Sigmoid colon (tissue), 7 donors: ENCODE data around the gene NCOA6. TPM values are rescaled to one million over a fixed set of nuclear protein-coding genes. Genes with fewer than 3 reads are reported as not detected.

Experiments used
- DNase-seq: peaks from one replicate; pipeline ENCODE4 v3.0.0-alpha.2; 2019
- H3K27ac ChIP-seq, 4 donors: fragments of 200-600 bp; sonication (generic); one replicate each; pipeline ENCODE4 v1.5.1; 2016 to 2019; ENCODE audit warnings: mild to moderate bottlenecking in 1 of 4
- H3K27me3 ChIP-seq, 3 donors: fragments of 200-600 bp; sonication (generic); one replicate each; pipeline ENCODE4 v1.5.1; 2019; ENCODE audit warnings: mild to moderate bottlenecking in 1 of 3
- H3K36me3 ChIP-seq, 4 donors: fragments of 200-600 bp; sonication (generic); one replicate each; pipeline ENCODE4 v1.5.1; 2016 to 2019
- H3K4me1 ChIP-seq, 4 donors: fragments of 200-600 bp; sonication (generic); one replicate each; pipeline ENCODE4 v1.5.1; 2017 to 2019
- H3K4me3 ChIP-seq, 4 donors: fragments of 200-600 bp; sonication (generic); one replicate each; pipeline ENCODE4 v1.5.1; 2017 to 2019; ENCODE audit warnings: mild to moderate bottlenecking in 2 of 4, moderate library complexity in 1 of 4
- H3K9me3 ChIP-seq, 4 donors: fragments of 200-600 bp in 3 of 4; sonication (generic) in 3 of 4; one replicate each; pipeline versions ENCODE4 v1.5.1 to v1.6.1; 2013 to 2019
- EP300 ChIP-seq, 4 donors: sonication (generic); formaldehyde crosslinking; IDR thresholded peaks; one replicate each; pipeline ENCODE4 v1.6.1; 2017; ENCODE audit warnings: antibody characterized with exemption in 4 of 4
- POLR2A ChIP-seq, 2 donors: fragments of 450-650 bp; IDR thresholded peaks; one replicate each; pipeline ENCODE4 v1.6.1; 2016; ENCODE audit warnings: antibody characterized with exemption in 2 of 2, mild to moderate bottlenecking in 2 of 2, moderate library complexity in 2 of 2
- POLR2AphosphoS5 ChIP-seq, 4 donors: sonication (generic); formaldehyde crosslinking; IDR thresholded peaks; one replicate each; pipeline ENCODE4 v1.6.1; 2017; ENCODE audit warnings: antibody characterized with exemption in 4 of 4
- WGBS, 2 donors: extraction: QIAGEN DNeasy Blood & Tissue Kit; methylation state at CpG; one replicate each; pipeline ENCODE4 v1.1.7; 2013; 5-methylcytosine and 5-hydroxymethylcytosine counted together
- intact Hi-C: fragments of 100-400 bp; cut with DNase I; formaldehyde crosslinking; loops from one replicate; pipeline ENCODE4 v1.15.1; 2023
- polyA plus RNA-seq, 3 donors: library from polyadenylated mRNA; stranded (reverse); fragments of 200-250 nt; gene quantifications; one replicate each; pipeline ENCODE4 v1.2.3, GENCODE V29; 2013
- total RNA-seq, 4 donors: library from RNA; depleted of rRNA; stranded (reverse); fragments of >200 nt; gene quantifications; one replicate each; pipeline ENCODE4 v1.1.0, GENCODE V29; 2016
- TF ChIP-seq, protein P1 (sequence below), 4 experiments: fragments of 450-650 bp in 3 of 4; fragments of 200-600 bp in 1 of 4; IDR thresholded peaks; one replicate each; pipeline ENCODE4 v1.5.1; 2016 to 2019; ENCODE audit warnings: antibody characterized with exemption in 4 of 4, mild to moderate bottlenecking in 3 of 4, moderate library complexity in 2 of 4
- donor health status: healthy with polysubstance abuse.
- donor health status: Bipolar disorder and iron deficiency.
- donor health status: healthy.

The NCOA6 gene
- total and polyA plus RNA-seq, 7 donors: 16.9 to 24.9 (median 21.8) TPM

DNA sequence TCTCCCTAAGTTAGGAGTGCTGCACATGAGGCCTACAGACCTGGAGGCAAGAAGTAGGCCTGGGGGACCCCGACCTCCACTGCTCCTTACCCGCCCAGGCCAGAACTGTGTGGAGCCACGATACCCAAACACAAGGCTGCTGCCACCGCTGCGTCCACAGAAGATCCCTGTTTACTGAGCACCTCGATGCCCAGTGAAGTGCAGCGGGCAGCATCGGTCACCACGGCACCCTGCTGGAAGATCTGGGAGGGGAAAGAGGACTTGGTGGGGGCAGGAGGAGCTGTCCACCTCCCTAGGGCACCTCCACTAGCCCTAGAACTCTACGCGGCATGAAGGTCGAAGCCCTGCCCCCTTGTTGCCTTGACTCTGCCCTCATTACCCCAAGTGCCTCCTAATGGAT lies 37.3 kb upstream of the NCOA6 start:
- Histone ChIP-seq H3K4me1 (peaks cover 0 to 7% (median 0%) of the 10 kb centered on the region in 4 donors), H3K27ac (no peak overlapping the region), H3K4me3 (no peak overlapping the region), H3K9me3 (no peaks in the 10 kb centered on the region), H3K36me3 (peaks cover 0 to 50% (median 6%) of the 10 kb centered on the region in 4 donors), H3K27me3 (no peaks in the 10 kb centered on the region)
- TF ChIP-seq POLR2AphosphoS5 (IDR thresholded peaks at IDR 0.05) (no peak), EP300 (IDR thresholded peaks at IDR 0.05) (no peak), POLR2A (IDR thresholded peaks at IDR 0.05) (no peak)
- TF ChIP-seq, protein P1, sequence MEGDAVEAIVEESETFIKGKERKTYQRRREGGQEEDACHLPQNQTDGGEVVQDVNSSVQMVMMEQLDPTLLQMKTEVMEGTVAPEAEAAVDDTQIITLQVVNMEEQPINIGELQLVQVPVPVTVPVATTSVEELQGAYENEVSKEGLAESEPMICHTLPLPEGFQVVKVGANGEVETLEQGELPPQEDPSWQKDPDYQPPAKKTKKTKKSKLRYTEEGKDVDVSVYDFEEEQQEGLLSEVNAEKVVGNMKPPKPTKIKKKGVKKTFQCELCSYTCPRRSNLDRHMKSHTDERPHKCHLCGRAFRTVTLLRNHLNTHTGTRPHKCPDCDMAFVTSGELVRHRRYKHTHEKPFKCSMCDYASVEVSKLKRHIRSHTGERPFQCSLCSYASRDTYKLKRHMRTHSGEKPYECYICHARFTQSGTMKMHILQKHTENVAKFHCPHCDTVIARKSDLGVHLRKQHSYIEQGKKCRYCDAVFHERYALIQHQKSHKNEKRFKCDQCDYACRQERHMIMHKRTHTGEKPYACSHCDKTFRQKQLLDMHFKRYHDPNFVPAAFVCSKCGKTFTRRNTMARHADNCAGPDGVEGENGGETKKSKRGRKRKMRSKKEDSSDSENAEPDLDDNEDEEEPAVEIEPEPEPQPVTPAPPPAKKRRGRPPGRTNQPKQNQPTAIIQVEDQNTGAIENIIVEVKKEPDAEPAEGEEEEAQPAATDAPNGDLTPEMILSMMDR (IDR thresholded peaks at IDR 0.05): no peak
- intact Hi-C loops: no loop called here
- 94 to 95% methylated on average over 12 of the region's 12 CpGs for WGBS, 2 donors
- no peak for DNase-seq

DNA sequence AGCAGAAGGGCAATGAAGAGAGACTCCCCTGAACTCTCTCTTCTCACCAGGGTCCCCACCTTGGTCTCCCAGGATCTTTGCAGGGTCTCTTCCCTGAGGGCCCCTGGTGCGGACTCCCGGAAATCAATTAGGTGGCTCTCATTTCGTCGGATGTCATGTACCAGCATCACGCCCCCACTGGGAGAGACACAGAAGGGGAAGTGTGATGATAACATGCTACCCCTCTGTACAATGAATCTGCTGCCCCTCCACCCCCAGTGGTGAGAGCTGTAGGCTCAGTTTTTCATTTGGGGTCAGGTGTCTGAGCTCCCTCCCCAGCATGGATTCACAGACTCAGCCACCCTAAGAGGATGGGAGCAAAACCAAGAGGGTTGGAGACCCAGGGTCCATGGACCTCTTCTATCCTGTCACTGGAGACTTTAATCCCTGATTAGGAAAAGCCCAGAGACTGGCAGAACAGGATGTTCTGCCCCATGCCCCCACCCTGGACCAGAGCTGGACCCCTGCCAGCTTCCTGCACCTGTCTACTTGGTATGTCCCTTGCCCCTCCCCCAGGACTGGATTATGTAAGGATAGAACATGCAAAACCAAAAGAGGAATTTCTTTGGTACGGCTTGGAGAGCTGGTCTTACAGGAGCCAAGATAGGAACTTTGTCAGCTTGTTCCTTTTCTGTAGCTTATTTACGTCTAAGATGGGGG lies 36.1 kb upstream of the NCOA6 start:
- intact Hi-C loops: no loop called here
- Histone ChIP-seq H3K27me3 (no peaks in the 10 kb centered on the region), H3K4me1 (peaks cover 0 to 7% (median 0%) of the 10 kb centered on the region in 4 donors), H3K36me3 (peaks cover 0 to 58% (median 8%) of the 10 kb centered on the region in 4 donors), H3K27ac (no peak overlapping the region), H3K9me3 (no peaks in the 10 kb centered on the region), H3K4me3 (no peak overlapping the region)
- TF ChIP-seq POLR2A (IDR thresholded peaks at IDR 0.05) (no peak), POLR2AphosphoS5 (IDR thresholded peaks at IDR 0.05) (no peak), EP300 (IDR thresholded peaks at IDR 0.05) (no peak)
- TF ChIP-seq, protein P1 (IDR thresholded peaks at IDR 0.05): no peak
- WGBS, 2 donors: 71 to 86% methylated on average over 7 of the region's 7 CpGs
- DNase-seq: no peak

DNA sequence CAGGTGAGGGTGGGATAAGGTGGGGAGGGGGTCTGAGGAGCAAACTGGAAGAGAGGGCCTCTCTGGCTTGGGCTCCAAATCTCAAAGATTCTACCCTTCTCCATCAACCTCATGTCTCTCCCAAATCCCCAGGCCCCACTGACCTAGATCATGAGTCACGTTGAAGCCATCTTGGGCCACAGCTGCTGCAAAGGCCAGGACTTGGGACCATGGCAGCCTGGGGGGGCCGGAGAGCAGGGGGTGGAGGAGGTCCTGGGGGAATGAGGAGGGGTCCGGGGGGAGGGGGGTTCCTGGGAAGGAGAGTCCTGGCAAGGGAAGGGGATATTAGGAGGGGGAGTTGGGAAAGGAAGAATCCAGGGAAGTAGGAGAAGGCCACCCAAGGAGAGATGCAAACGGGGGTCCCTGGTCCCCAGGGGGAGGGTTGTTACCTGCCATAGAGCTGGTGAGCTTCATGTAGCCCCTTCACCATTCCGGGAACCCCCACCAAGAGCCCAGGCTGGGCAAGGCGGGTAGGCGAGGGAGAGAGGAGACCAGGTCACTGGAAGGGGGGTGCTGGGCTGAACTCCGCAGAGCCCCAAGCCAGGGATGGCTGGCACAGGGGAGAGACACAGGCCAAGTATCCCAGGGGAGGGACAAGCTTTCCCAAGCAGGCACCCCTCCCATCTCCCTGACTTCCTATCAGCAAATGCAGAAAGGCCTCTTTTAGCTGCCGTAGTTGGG lies 34.5 kb upstream of the NCOA6 start:
- DNase-seq: no peak
- intact Hi-C loops: no loop called here
- 93 to 94% methylated on average over 9 of the region's 9 CpGs for WGBS, 2 donors
- Histone ChIP-seq H3K27ac (no peak overlapping the region), H3K4me3 (no peak overlapping the region), H3K4me1 (peaks cover 0 to 7% (median 0%) of the 10 kb centered on the region in 4 donors), H3K27me3 (no peaks in the 10 kb centered on the region), H3K36me3 (peaks cover 0 to 66% (median 10%) of the 10 kb centered on the region in 4 donors), H3K9me3 (no peaks in the 10 kb centered on the region)
- TF ChIP-seq POLR2A (IDR thresholded peaks at IDR 0.05) (no peak), EP300 (IDR thresholded peaks at IDR 0.05) (no peak), POLR2AphosphoS5 (IDR thresholded peaks at IDR 0.05) (no peak)
- TF ChIP-seq, protein P1 (IDR thresholded peaks at IDR 0.05): no peak

GRCh38 chr20:34859367-34859766 lies 33.9 kb upstream of the NCOA6 start:
- WGBS, 2 donors: 97% methylated on average over 26 of the region's 26 CpGs
- H3K27ac ChIP-seq: no peak overlapping the region
- peaks cover 0 to 7% (median 0%) of the 10 kb centered on the region in 4 donors for H3K4me1 ChIP-seq
- TF ChIP-seq POLR2AphosphoS5 (IDR thresholded peaks at IDR 0.05) (no peak), EP300 (IDR thresholded peaks at IDR 0.05) (no peak), POLR2A (IDR thresholded peaks at IDR 0.05) (no peak)
- TF ChIP-seq, protein P1 (IDR thresholded peaks at IDR 0.05): no peak
- no peak for DNase-seq
- no peaks in the 10 kb centered on the region for H3K27me3 ChIP-seq
- no peaks in the 10 kb centered on the region for H3K9me3 ChIP-seq
- no peak overlapping the region for H3K4me3 ChIP-seq
- intact Hi-C loops: no loop called here
- peaks cover 0 to 70% (median 12%) of the 10 kb centered on the region in 4 donors for H3K36me3 ChIP-seq
